Stimulated activated CD4-positive, alpha-beta T cell treated with anti-CD3 and anti-CD28 coated beads, Interleukin-15, amount 100 ng/mL, for 1 hour (primary cell): ENCODE results near the gene BSN.

Source experiments
- DNase-seq, 2 donors: peaks; one replicate each; pipeline ENCODE4 v3.0.0-alpha.2; 2020; ENCODE audit warnings: low read depth in 1 of 2, low spot score in 1 of 2

The BSN gene

GRCh38 chr3:49628249-49628648, 74.0 kb downstream of the BSN start:
- no peak for DNase-seq

- no peak for DNase-seq
These were observed 75.2 kb downstream of the BSN start for GRCh38 chr3:49629451-49629850.

GRCh38 chr3:49629866-49630265, 75.6 kb downstream of the BSN start:
- DNase-seq = no peak

GRCh38 chr3:49630784-49631183, 76.5 kb downstream of the BSN start:
- no peak for DNase-seq

GRCh38 chr3:49634736-49635135, 80.5 kb downstream of the BSN start:
- DNase-seq = no peak

- no peak for DNase-seq
These were observed 82.8 kb downstream of the BSN start for GRCh38 chr3:49636883-49637609.

GRCh38 chr3:49638445-49638844, 84.2 kb downstream of the BSN start:
- no peak for DNase-seq

- DNase-seq = no peak
These were observed 85.3 kb downstream of the BSN start for GRCh38 chr3:49639551-49639950.

GRCh38 chr3:49641292-49641691, 87.0 kb downstream of the BSN start:
- DNase-seq = no peak

GRCh38 chr3:49641921-49642707, 87.8 kb downstream of the BSN start:
- no peak for DNase-seq

- no peak for DNase-seq
These were observed 88.5 kb downstream of the BSN start for GRCh38 chr3:49642708-49643145.

- DNase-seq = no peak
These were observed 90.4 kb downstream of the BSN start for GRCh38 chr3:49644684-49645083.

- no peak for DNase-seq
These were observed 92.0 kb downstream of the BSN start for GRCh38 chr3:49646236-49646635.

- no peak for DNase-seq
These were observed 93.5 kb downstream of the BSN start for GRCh38 chr3:49647741-49648140.

GRCh38 chr3:49648354-49649019, 94.2 kb downstream of the BSN start:
- DNase-seq = no peak

GRCh38 chr3:49649576-49649975, 95.3 kb downstream of the BSN start:
- no peak for DNase-seq

- no peak for DNase-seq
These were observed 95.9 kb downstream of the BSN start for GRCh38 chr3:49650177-49650576.

GRCh38 chr3:49650637-49651036, 96.4 kb downstream of the BSN start:
- DNase-seq = no peak

- no peak for DNase-seq
These were observed 98.1 kb downstream of the BSN start for GRCh38 chr3:49652218-49652902.

GRCh38 chr3:49652903-49653415, 98.7 kb downstream of the BSN start:
- DNase-seq = no peak

GRCh38 chr3:49653621-49654020, 99.3 kb downstream of the BSN start:
- DNase-seq = no peak
